Breast epithelium (tissue), 3 donors: ENCODE data around the gene TM6SF1.

Experiments used
- POLR2A ChIP-seq: fragments of 450-650 bp; IDR thresholded peaks from one replicate; pipeline ENCODE4 v1.6.1; 2016; ENCODE audit warnings: antibody characterized with exemption, mild to moderate bottlenecking, moderate library complexity
- POLR2AphosphoS5 ChIP-seq, 3 donors: sonication (generic); formaldehyde crosslinking; IDR thresholded peaks; one replicate each; pipeline ENCODE4 v1.6.1; 2017; ENCODE audit warnings: antibody characterized with exemption in 3 of 3
- TF ChIP-seq, protein P1 (sequence below), 3 donors: fragments of 450-650 bp; IDR thresholded peaks; one replicate each; pipeline ENCODE4 v1.5.1; 2016 to 2017; ENCODE audit warnings: antibody characterized with exemption in 3 of 3, mild to moderate bottlenecking in 3 of 3, moderate library complexity in 3 of 3

DNA sequence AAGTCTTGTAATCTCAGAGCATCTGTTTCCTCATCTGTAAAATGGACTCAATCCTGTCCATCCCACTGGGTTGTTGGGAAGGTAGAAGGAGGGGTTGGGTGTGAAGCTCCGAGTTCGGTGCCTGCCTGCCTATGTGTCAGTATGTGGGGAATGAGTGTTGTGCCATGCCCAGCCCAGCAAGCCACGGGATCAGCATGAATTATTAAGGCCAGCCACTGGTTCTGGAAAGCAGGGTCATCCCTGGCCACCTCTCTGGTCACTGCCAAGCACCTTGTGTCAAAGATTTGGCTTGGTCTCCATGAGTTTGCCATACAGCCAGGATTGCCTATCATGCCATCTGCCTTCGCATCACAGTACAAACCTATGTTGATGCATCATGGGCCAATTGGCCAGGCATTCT lies 11.5 kb downstream of the TM6SF1 start:
- TF ChIP-seq, protein P1, sequence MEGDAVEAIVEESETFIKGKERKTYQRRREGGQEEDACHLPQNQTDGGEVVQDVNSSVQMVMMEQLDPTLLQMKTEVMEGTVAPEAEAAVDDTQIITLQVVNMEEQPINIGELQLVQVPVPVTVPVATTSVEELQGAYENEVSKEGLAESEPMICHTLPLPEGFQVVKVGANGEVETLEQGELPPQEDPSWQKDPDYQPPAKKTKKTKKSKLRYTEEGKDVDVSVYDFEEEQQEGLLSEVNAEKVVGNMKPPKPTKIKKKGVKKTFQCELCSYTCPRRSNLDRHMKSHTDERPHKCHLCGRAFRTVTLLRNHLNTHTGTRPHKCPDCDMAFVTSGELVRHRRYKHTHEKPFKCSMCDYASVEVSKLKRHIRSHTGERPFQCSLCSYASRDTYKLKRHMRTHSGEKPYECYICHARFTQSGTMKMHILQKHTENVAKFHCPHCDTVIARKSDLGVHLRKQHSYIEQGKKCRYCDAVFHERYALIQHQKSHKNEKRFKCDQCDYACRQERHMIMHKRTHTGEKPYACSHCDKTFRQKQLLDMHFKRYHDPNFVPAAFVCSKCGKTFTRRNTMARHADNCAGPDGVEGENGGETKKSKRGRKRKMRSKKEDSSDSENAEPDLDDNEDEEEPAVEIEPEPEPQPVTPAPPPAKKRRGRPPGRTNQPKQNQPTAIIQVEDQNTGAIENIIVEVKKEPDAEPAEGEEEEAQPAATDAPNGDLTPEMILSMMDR (IDR thresholded peaks at IDR 0.05) = no peak
- no peak for TF ChIP-seq POLR2A
- TF ChIP-seq POLR2AphosphoS5 (IDR thresholded peaks at IDR 0.05) = no peak
